Neuron (in vitro differentiated cells): ENCODE measurements around the gene ZNF513.

Experiments used
- H2AFZ ChIP-seq: one replicate; pipeline ENCODE4 v1.6.1; 2013; ENCODE audit warnings: low read depth, mild to moderate bottlenecking, inconsistent platforms, low read length, moderate library complexity
- H3K27me3 ChIP-seq: one replicate; pipeline ENCODE4 v1.6.1; 2013; ENCODE audit warnings: low read length; ENCODE audit not compliant: insufficient read depth
- H3K36me3 ChIP-seq: one replicate; pipeline ENCODE4 v1.6.1; 2013; ENCODE audit warnings: low read length; ENCODE audit not compliant: insufficient read depth
- H3K4me1 ChIP-seq: one replicate; pipeline ENCODE4 v1.6.1; 2013; ENCODE audit warnings: low read length; ENCODE audit not compliant: insufficient read depth
- H3K4me3 ChIP-seq: 2 replicates; pipeline ENCODE4 v1.5.1; 2013; ENCODE audit warnings: mild to moderate bottlenecking, low read length, moderate library complexity
- H3K9me3 ChIP-seq: one replicate; pipeline ENCODE4 v1.6.1; 2013; ENCODE audit warnings: low read length

The ZNF513 gene

DNA sequence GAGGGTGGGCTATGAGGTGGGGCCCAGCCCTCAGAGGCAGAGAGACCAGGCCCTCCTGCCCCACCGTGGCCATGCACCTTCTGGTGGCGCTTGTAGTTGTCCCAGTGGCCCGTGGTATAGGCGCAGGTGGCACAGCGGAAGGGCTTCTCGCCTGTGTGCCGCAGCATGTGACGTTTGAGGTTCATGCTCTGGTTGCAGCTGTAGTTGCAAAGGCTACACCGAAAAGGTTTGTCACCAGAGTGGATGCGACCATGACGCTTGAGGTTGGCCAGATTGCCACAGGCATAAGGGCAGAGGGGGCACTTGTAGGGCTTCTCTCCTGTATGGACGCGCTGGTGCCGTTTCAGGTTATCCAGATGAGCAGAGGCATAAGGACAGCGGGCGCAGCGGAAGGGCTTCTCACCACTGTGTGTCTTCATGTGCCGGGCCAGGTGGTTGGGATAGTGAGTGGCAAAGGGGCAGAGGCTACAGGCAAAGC lies 2.9 kb downstream of the ZNF513 start:
- H3K36me3 ChIP-seq, result peaks cover 78% of the 10 kb centered on the region
- no peaks in the 10 kb centered on the region for H3K9me3 ChIP-seq
- no peak overlapping the region for H3K4me3 ChIP-seq

DNA sequence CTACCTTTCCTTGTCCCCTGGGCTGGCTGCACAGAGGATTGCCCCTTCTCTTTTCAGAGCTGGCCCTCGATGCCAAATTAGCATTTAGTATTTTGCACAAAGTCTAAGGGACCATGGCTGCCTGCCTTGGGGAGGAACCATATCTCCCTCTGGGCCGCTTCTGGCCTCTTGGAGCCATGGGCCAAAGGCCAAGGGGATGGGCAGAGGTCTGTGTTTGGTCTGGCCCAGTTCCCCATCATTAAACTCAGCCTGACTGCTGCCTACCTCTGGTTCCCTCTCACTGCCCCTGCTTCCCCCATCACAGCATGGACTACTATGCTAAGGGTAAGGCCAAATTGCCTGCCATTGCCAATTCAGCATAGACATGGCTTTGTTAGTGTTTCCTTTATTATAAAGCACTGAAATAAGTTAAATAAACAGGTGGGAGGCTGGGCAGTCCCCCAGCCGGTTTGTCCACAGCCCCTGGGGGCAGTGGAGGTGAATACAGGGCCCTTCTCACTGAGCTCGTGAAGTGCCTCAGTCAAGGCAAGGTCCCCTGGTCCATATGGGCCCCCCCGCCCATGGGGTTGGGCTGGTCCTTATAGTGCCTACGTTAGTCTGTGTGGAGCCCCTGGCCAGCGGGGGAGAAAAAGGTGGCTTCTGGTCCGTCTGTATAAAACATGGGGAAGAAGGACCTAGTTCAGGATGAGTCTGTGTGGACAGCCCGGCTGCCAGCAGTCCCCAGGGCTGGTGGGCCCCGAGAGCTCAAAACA lies 3.5 kb downstream of the ZNF513 start:
- H2AFZ ChIP-seq, result no peak overlapping the region
- no peak overlapping the region for H3K4me3 ChIP-seq
- H3K27me3 ChIP-seq, result no peaks in the 10 kb centered on the region
- peaks cover 29% of the 10 kb centered on the region for H3K4me1 ChIP-seq
- no peaks in the 10 kb centered on the region for H3K9me3 ChIP-seq
- H3K36me3 ChIP-seq, result peaks cover 76% of the 10 kb centered on the region

More for the DNA sequence above, 2.9 kb downstream of the ZNF513 start:
- H3K4me1 ChIP-seq, result peaks cover 26% of the 10 kb centered on the region
- no peak overlapping the region for H2AFZ ChIP-seq
- H3K27me3 ChIP-seq, result no peaks in the 10 kb centered on the region

DNA sequence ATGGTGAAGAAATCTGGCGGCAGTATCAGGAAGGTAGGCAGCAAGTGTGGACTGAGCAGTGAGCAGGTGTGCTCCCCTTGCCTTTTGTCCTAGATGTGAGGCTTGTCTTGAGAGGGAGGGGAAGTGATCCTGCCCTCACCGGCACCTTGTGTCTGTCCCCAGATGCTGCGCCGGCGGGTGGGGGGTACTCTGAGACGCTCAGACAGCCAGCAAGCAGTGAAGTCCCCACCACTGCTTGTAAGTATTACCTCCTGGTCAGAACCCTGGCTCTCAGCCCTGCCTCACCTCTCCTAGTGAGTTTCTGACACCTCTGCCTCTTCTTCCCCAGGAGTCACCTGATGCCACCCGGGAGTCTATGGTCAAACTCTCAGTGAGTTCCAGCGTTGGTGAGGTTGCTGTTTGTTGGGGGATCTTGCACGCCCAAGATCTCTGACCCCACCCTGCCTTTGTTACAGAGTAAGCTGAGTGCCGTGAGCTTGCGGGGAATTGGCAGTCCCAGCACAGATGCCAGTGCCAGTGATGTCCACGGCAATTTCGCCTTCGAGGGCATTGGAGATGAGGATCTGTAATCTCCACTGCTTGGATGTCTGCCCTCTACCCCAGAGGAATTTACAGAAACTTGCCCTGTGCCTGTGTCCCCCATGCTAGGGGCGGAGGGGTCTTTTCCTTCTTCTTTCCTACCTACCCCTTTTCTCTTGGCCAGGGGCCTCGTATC lies 4.2 kb downstream of the ZNF513 start:
- Histone ChIP-seq H3K9me3 (no peaks in the 10 kb centered on the region), H3K4me3 (no peak overlapping the region), H3K36me3 (peaks cover 69% of the 10 kb centered on the region), H3K27me3 (no peaks in the 10 kb centered on the region), H3K4me1 (peaks cover 29% of the 10 kb centered on the region), H2AFZ (no peak overlapping the region)

DNA sequence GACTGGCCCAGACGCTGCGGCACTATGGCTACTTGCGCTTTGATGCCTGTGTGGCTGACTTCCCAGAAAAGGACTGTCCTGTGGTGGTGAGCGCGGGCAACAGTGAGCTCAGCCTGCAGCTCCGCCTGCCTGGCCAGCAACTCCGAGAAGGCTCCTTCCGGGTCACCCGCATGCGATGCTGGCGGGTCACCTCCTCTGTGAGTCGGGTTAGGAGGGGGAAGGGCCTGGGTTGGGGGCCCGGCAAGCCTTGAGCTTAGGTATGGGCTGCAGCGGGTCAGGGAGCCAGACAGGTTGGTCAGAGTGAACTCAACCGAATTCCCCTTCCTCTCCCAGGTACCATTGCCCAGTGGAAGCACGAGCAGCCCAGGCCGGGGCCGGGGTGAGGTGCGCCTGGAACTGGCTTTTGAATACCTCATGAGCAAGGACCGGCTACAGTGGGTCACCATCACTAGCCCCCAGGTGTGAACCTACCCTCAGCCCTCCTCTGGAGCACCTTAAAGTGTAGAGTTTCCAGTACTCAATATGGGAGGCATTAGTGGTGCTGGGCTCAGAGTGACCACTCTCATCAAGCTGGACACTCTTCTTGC lies 4.9 kb downstream of the ZNF513 start:
- Histone ChIP-seq H2AFZ (no peak overlapping the region), H3K9me3 (no peaks in the 10 kb centered on the region), H3K4me3 (no peak overlapping the region), H3K36me3 (peaks cover 66% of the 10 kb centered on the region), H3K27me3 (no peaks in the 10 kb centered on the region), H3K4me1 (peaks cover 26% of the 10 kb centered on the region)

DNA sequence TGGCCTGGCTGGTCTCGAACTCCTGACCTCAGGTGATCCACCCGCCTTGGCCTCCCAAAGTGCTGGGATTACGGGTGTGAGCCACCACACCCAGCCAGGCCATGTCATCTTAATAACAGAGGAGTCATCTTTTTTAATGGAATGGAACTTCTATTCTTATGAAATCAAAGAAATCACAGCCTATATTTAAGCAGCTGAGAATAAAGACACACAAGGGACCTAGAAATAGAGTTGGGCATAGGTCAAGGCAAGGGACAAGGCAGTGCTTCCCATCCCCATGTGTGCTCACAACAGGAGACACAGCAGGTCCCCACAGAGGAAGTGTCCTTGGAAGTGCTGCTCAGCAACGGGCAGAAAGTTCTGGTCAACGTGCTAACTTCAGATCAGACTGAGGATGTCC lies 7.0 kb downstream of the ZNF513 start:
- H3K4me1 ChIP-seq, result peaks cover 23% of the 10 kb centered on the region
- no peak overlapping the region for H3K4me3 ChIP-seq
- peaks cover 63% of the 10 kb centered on the region for H3K36me3 ChIP-seq
- H3K27me3 ChIP-seq, result no peaks in the 10 kb centered on the region
- no peak overlapping the region for H2AFZ ChIP-seq
- H3K9me3 ChIP-seq, result no peaks in the 10 kb centered on the region

DNA sequence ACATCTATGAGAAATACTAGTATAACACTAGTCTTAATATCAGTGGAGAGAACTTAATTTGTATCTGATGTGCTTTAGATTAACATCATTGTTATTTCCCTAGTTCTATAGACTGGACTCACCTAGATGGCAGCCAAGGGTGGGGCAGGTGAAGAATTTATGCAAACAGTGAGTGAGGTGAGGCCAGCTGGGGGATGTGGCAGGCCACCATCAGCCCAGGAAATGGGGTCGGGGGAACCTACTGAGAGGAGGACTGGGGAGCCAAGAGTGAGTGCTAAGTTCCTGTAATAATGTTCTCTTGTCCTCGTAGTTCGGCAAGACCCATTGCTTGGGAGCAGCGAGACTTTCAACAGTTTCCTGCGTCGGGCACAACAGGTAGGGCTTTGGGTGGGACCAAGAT lies 7.6 kb downstream of the ZNF513 start:
- Histone ChIP-seq H3K4me1 (peaks cover 24% of the 10 kb centered on the region), H3K36me3 (peaks cover 62% of the 10 kb centered on the region), H3K4me3 (no peak overlapping the region), H2AFZ (no peak overlapping the region), H3K9me3 (no peaks in the 10 kb centered on the region), H3K27me3 (no peaks in the 10 kb centered on the region)

DNA sequence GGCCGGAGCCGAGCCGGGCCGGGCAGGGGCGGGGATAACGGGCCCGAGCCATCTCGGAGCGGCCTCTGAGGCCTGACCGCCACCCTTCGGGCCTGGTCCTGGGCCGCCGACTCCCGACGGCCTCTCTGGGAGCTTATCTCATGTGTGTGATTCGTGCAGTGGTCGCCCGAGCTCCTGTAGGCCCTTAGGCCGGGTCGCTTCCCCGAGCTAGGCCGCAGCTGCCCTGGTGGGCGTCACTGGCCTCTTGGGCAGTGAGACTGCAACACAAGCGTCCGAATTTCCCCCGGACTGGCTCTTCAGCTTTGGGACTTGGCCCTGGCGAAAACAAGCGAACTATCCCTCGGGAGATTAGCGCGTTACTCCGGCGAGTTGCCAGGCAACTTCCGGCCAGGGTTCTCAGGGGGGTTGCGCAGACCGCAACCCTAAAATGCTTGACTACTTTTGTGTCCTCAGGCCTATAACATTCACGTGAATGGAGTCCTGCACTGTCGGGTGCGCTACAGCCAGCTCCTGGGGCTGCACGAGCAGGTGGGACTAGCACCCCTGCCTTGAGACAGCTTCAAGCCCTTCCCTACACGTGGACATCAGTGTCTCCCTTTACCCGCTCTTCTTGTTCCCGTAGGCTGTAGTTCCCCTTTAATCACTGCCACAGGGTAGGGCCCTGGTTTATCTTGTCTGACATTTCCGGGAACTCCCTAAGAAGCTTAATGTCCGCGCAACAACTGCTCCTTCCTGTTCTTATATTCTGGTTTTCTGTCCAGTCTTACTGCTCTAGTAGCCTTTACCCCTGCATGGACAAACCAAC lies 9.5 kb downstream of the ZNF513 start:
- H3K27me3 ChIP-seq, result no peaks in the 10 kb centered on the region
- no peaks in the 10 kb centered on the region for H3K9me3 ChIP-seq
- H3K4me1 ChIP-seq, result peaks cover 24% of the 10 kb centered on the region
- peak overlapping the region; percentile 63 for H2AFZ ChIP-seq
- peaks cover 60% of the 10 kb centered on the region for H3K36me3 ChIP-seq
- peak overlapping the region; percentile 87 for H3K4me3 ChIP-seq

DNA sequence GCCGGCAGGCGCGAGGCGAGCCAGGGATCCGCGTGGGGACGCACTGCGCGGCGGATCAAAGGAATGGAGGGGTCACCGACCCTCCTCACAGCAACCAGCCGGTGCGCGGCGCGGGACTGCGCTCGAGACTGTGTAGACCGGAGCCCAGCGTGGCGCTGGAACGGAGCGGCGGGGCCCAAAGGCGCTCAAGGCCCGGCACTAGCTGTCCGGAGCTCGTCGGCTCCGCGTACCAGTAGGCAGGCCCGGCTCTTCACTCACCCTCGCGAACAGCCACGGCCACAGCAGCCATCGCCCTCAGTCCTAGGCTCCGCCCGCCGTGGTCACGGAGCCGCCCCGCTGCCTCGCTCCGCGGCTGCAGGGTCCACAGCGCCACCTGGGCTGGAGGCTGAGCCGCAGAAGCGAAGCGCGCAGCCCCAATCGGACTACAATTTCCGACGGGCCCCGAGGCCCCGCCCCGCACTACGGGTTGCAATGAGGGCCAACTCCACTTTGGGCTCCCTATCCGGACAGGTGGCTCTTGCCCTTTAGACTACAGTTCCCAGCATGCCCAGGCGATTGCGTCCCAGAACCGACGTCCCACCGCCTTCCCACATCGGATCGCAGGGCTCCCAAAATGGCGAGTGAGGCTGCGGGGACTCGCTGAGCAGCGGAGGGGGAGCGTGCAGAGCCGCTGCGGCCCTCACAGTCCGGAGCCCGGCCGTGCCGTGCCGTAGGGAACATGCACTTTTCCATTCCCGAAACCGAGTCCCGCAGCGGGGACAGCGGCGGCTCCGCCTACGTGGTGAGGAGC lies 10.3 kb downstream of the ZNF513 start, which contains the start of the genes EIF2B4 and SNX17:
TSS of gene EIF2B4 (minus strand) at position 313 of the 790 bp plus-strand sequence. CDS start at position 289, 24 bp downstream.
TSS of gene SNX17 (plus strand) at position 591 of the 790 bp plus-strand sequence. CDS start at position 719, 128 bp downstream.
- Histone ChIP-seq H3K4me3 (peak within 1 kb of the TSS; percentile 87), H3K9me3 (no peaks in the 10 kb centered on the region), H2AFZ (peak within 1 kb of the TSS; percentile 63), H3K4me1 (peaks cover 24% of the 10 kb centered on the region), H3K36me3 (peaks cover 57% of the 10 kb centered on the region), H3K27me3 (no peaks in the 10 kb centered on the region)

DNA sequence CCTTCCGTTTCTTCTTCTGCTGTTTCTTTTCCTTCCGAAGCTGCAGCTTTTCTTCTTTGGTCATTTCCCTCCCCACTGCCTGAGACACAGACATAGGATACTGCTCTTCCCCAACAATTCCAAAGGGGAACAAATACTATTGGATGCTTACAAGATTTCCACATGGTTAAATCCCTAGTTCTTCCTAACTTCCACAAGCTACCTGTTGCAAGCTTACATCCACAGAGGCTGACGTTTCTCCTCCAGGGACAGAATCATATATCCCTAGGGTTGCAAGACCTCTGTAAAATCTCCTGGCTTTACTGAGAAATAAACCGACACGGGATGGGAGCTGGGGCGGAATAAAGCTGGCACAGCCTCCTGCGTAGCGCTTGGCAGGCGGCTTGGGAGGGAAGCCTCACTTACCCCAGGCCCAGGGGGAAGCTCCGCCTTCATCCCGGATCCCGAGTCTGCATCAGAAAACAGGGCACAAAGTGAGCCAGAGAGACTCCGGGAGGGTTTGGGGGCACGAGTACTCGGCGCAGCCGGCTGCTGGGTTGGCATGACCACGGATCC lies 11.0 kb downstream of the ZNF513 start:
- no peaks in the 10 kb centered on the region for H3K27me3 ChIP-seq
- H2AFZ ChIP-seq, result peak overlapping the region; percentile 44
- peaks cover 24% of the 10 kb centered on the region for H3K4me1 ChIP-seq
- H3K36me3 ChIP-seq, result peaks cover 53% of the 10 kb centered on the region
- H3K4me3 ChIP-seq, result peak overlapping the region; percentile 87
- H3K9me3 ChIP-seq, result no peaks in the 10 kb centered on the region

DNA sequence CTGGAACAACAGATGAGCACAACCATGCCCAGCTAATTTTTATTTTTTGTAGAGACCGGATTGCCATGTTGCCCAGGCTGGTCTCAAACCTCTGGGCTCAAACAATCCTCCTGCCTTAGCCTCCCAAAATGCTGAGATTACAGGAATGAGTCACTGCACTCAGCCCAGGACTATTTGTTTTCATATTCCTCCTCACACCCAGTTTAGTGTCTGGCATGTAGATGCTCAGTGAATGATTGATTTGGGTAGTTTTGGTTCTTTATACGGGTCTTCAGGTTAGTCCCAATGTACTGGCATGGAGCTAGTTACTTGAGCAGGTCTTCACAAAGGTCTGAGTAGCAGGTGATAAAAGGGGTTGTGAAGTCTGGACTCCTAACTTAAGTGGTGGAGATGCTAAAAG lies 16.6 kb downstream of the ZNF513 start:
- H3K4me1 ChIP-seq, result peaks cover 5% of the 10 kb centered on the region
- peaks cover 49% of the 10 kb centered on the region for H3K36me3 ChIP-seq
- no peak overlapping the region for H2AFZ ChIP-seq
- H3K27me3 ChIP-seq, result no peaks in the 10 kb centered on the region
- H3K9me3 ChIP-seq, result no peaks in the 10 kb centered on the region
- no peak overlapping the region for H3K4me3 ChIP-seq

DNA sequence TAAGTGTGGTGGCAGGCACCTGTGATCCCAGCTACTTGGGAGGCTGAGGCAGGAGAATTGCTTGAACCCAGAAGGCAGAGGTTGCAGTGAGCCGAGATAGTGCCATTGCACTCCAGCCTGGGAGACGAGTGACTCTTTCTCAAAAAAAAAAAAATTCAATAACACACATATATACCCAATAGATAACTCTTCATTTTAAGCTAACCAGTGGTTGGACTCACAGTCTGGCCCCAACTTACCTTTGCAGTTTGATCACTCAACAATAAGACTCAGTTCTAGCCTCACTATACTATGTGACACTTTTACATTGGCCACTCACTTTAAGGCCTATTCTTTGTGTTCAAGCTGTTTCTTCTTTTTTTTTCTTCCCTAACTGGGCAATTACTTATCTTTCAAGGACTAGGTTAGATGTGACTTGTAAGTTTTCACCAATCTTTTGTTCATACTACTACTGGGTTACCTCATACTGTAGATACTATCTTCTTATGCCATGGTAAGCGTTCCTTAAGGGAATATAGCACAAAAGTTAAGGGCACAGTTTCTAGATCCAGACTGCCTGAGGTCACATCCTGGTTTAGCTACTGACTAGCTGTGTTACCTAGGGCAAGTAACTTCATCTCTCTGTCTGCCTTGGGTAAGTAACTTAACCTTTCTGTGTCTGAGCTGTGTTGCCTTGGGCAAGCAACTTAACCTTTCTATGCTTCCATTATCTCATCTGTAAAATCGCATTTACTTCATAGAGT lies 17.7 kb downstream of the ZNF513 start:
- H3K9me3 ChIP-seq, result no peaks in the 10 kb centered on the region
- no peak overlapping the region for H3K4me3 ChIP-seq
- H3K27me3 ChIP-seq, result no peaks in the 10 kb centered on the region
- H3K36me3 ChIP-seq, result peaks cover 41% of the 10 kb centered on the region
- H3K4me1 ChIP-seq, result peaks cover 2% of the 10 kb centered on the region
- no peak overlapping the region for H2AFZ ChIP-seq
